OCI-LY7 (cell line): ENCODE results near the gene FAM120A. TPM values are rescaled to one million over a fixed set of nuclear protein-coding genes. Genes with fewer than 3 reads are reported as not detected.

Experiments
- BruUV-seq: library from RNA; stranded (reverse); fragments of 400-500 nt; replicated peaks from 2 replicates; lab custom pipeline; 2021; lab: Mats Ljungman, UMichigan
- CTCF ChIA-PET: fragments of 300-600 bp; sonication (Branson Sonifier 250); formaldehyde crosslinking; loops from one replicate; lab custom pipeline; 2022; ENCODE audit warnings: antibody characterized with exemption; ENCODE audit not compliant: unreplicated experiment; lab: Charles Lee
- POLR2A ChIA-PET: fragments of 300-600 bp; sonication (Branson Sonifier 250); formaldehyde crosslinking; loops from one replicate; lab custom pipeline; 2022; ENCODE audit warnings: antibody characterized with exemption; lab: Charles Lee
- DNase-seq: peaks from one replicate; pipeline ENCODE4 v3.0.0-alpha.2; 2015; ENCODE audit warnings: low spot score
- H2AFZ ChIP-seq: fragments of 200-600 bp; sonication (generic), shearing (Covaris generic); 2 replicates; pipeline ENCODE4 v1.6.1; 2014; ENCODE audit warnings: mild to moderate bottlenecking, antibody characterized with exemption, low read length, moderate library complexity
- H3K27ac ChIP-seq: fragments of 200-600 bp; sonication (generic); 2 replicates; pipeline ENCODE4 v1.5.1; 2014; ENCODE audit warnings: mixed run types, low read depth, mild to moderate bottlenecking, moderate library complexity, low read length, inconsistent platforms; ENCODE audit not compliant: poor library complexity, severe bottlenecking
- H3K36me3 ChIP-seq: fragments of 200-600 bp; sonication (generic); 2 replicates; pipeline ENCODE4 v1.6.1; 2014; ENCODE audit warnings: mild to moderate bottlenecking, antibody characterized with exemption, low read length, moderate library complexity, mixed read lengths; ENCODE audit not compliant: insufficient read depth
- H3K4me1 ChIP-seq: fragments of 200-600 bp; sonication (generic); 2 replicates; pipeline ENCODE4 v1.5.1; 2014; ENCODE audit warnings: mild to moderate bottlenecking, low read length; ENCODE audit not compliant: insufficient read depth, poor library complexity, severe bottlenecking
- H3K4me2 ChIP-seq: fragments of 200-600 bp; sonication (generic); 2 replicates; pipeline ENCODE4 v1.6.1; 2014; ENCODE audit warnings: mild to moderate bottlenecking, low read length
- H3K4me3 ChIP-seq: fragments of 200-600 bp; sonication (generic); 2 replicates; pipeline ENCODE4 v1.5.1; 2014; ENCODE audit warnings: mild to moderate bottlenecking, low read depth, low read length; ENCODE audit not compliant: poor library complexity, severe bottlenecking
- H3K79me2 ChIP-seq: fragments of 200-600 bp; sonication (generic); 2 replicates; pipeline ENCODE4 v1.6.1; 2016; ENCODE audit warnings: low read depth, mild to moderate bottlenecking, low read length, moderate library complexity, mixed read lengths; ENCODE audit not compliant: insufficient read depth
- H3K9me2 ChIP-seq: fragments of 200-600 bp; sonication (generic); 2 replicates; pipeline ENCODE4 v1.6.1; 2016; ENCODE audit warnings: mild to moderate bottlenecking, low read length, mixed read lengths; ENCODE audit not compliant: insufficient read depth
- H3K9me3 ChIP-seq: fragments of 200-600 bp; sonication (generic); 2 replicates; pipeline ENCODE4 v1.6.1; 2014; ENCODE audit warnings: mild to moderate bottlenecking, mixed run types, low read length, mixed read lengths
- H4K20me1 ChIP-seq: fragments of 200-600 bp; sonication (generic); 2 replicates; pipeline ENCODE4 v1.6.1; 2014; ENCODE audit warnings: mild to moderate bottlenecking, antibody characterized with exemption, low read length, moderate library complexity, mixed read lengths; ENCODE audit not compliant: insufficient read depth
- EZH2phosphoT487 ChIP-seq: fragments of 200-600 bp; sonication (generic); IDR thresholded peaks from 2 replicates; pipeline ENCODE4 v1.6.1; 2018; ENCODE audit warnings: low read depth, borderline replicate concordance, mild to moderate bottlenecking, mixed run types, antibody characterized with exemption, low read length, moderate library complexity, mixed read lengths
- intact Hi-C: fragments of 100-400 bp; cut with micrococcal nuclease; formaldehyde crosslinking; loops from one replicate; pipeline ENCODE4 v1.10.0; 2022; ENCODE audit not compliant: unreplicated experiment
- total RNA-seq, 2 experiments: library from RNA; depleted of rRNA in 1 of 2; stranded (reverse); fragments of >200 nt in 1 of 2; shearing (Covaris generic) in 1 of 2; gene quantifications; 2 replicates each; pipeline ENCODE4 v1.2.3, GENCODE V29; 2014 to 2022
- TF ChIP-seq, protein P1 (sequence below): fragments of 200-600 bp; sonication (generic); conservative IDR thresholded peaks from 2 replicates; pipeline ENCODE4 v1.5.1; 2014; ENCODE audit warnings: mild to moderate bottlenecking, antibody characterized with exemption, low read length, moderate library complexity, mixed read lengths

The FAM120A gene
- total RNA-seq, 2 experiments from 2014 or later: 81.9 to 104 TPM

DNA sequence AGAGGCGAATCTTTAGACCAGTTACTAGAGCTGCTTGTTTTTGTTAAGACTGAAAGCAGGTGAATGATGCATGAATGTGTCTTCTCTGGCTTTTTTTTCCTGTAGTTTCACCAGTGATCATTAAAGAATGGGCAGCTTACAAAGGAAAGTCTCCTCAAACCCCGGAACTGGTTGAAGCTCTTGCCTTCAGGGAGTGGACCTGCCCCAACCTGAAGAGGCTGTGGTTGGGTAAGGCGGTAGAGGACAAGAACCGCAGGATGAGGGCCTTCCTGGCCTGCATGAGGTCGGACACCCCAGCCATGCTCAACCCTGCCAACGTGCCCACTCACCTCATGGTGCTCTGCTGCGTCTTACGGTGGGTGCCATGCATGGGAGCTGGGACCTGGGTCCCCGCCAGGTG, 91.6 kb downstream of the FAM120A start:
- BruUV-seq: no TSS peak
- Histone ChIP-seq H3K36me3 (peaks cover 88% of the 10 kb centered on the region), H3K79me2 (no peaks in the 10 kb centered on the region), H3K4me3 (no peak overlapping the region), H3K9me3 (no peaks in the 10 kb centered on the region), H2AFZ (no peak overlapping the region), H3K4me1 (no peaks in the 10 kb centered on the region), H3K4me2 (no peak overlapping the region), H4K20me1 (no peaks in the 10 kb centered on the region), H3K27ac (no peak overlapping the region), H3K9me2 (no peaks in the 10 kb centered on the region)
- CTCF ChIA-PET: interaction anchor here (0.9 kb wide), 1 partner anchor 78 kb away, joined by 3 read pairs; no protein-coding TSS in a partner anchor
- POLR2A ChIA-PET: no interaction called here
- DNase-seq: no peak
- TF ChIP-seq, protein P1, sequence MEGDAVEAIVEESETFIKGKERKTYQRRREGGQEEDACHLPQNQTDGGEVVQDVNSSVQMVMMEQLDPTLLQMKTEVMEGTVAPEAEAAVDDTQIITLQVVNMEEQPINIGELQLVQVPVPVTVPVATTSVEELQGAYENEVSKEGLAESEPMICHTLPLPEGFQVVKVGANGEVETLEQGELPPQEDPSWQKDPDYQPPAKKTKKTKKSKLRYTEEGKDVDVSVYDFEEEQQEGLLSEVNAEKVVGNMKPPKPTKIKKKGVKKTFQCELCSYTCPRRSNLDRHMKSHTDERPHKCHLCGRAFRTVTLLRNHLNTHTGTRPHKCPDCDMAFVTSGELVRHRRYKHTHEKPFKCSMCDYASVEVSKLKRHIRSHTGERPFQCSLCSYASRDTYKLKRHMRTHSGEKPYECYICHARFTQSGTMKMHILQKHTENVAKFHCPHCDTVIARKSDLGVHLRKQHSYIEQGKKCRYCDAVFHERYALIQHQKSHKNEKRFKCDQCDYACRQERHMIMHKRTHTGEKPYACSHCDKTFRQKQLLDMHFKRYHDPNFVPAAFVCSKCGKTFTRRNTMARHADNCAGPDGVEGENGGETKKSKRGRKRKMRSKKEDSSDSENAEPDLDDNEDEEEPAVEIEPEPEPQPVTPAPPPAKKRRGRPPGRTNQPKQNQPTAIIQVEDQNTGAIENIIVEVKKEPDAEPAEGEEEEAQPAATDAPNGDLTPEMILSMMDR: no peak
- no peak for TF ChIP-seq EZH2phosphoT487
- intact Hi-C loops: no loop called here

DNA sequence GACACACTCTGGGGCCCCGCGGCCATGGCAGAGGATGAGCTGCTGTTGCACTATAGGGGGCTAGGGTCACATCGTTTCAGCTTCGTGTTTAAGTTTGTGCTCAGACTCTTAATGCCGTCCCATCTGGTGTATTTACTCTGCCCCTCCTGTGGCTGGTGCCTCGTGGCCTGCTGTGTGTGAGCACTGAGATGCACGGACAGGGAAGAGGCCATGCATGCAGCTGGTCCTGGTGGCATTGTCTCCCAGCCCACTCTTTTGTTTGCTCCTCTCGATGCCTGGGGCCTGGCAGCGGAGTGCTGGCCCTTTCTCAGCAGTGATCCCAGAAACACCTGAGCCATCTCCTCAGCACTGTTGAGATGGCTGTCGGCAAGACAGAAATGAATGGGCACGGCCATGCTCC, 94.9 kb downstream of the FAM120A start:
- TF ChIP-seq, protein P1: no peak
- ChIA-PET POLR2A (interaction anchor here (0.6 to 0.7 kb wide), 2 partner anchors 20 to 74 kb away, joined by 3 to 6 read pairs; no protein-coding TSS in a partner anchor), CTCF (no interaction called here)
- no peak overlapping the region for H3K4me3 ChIP-seq
- BruUV-seq: no TSS peak
- no peaks in the 10 kb centered on the region for H3K9me3 ChIP-seq
- H3K79me2 ChIP-seq: no peaks in the 10 kb centered on the region
- no peaks in the 10 kb centered on the region for H3K4me1 ChIP-seq
- H3K9me2 ChIP-seq: no peaks in the 10 kb centered on the region
- H2AFZ ChIP-seq: no peak overlapping the region
- H3K27ac ChIP-seq: no peak overlapping the region
- no peak for DNase-seq
- H4K20me1 ChIP-seq: no peaks in the 10 kb centered on the region
- peaks cover 87% of the 10 kb centered on the region for H3K36me3 ChIP-seq
- no peak overlapping the region for H3K4me2 ChIP-seq
- intact Hi-C loops: no loop called here

DNA sequence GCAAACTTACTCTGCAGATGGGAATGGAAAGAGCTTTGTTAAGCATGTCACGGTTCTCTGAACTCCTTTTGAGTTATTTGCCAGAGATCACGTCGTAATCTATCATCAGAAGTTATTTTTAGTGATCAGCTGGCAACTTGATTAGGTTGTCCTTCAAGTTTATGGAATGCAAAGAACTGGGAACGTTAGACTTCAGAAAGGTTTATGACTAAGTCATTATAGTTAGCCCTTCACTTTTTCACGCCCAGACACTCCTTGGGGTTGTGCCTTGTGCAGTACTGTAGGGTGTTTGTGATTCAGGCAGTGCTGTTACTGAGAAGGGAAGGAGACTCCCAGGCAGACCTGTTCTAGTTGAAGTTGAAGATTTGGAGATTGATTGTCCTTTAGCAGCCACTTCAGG, 98.1 kb downstream of the FAM120A start:
- H3K9me2 ChIP-seq: no peaks in the 10 kb centered on the region
- POLR2A ChIA-PET: no interaction called here
- CTCF ChIA-PET: no interaction called here

More for the DNA sequence above, 98.1 kb downstream of the FAM120A start:
- intact Hi-C loops: no loop called here
- H2AFZ ChIP-seq: no peak overlapping the region
- no peak overlapping the region for H3K4me3 ChIP-seq
- no peak overlapping the region for H3K4me2 ChIP-seq
- H3K9me3 ChIP-seq: no peaks in the 10 kb centered on the region
- no peaks in the 10 kb centered on the region for H3K79me2 ChIP-seq
- BruUV-seq: no TSS peak
- DNase-seq: no peak
- peaks cover 85% of the 10 kb centered on the region for H3K36me3 ChIP-seq
- H4K20me1 ChIP-seq: no peaks in the 10 kb centered on the region
- TF ChIP-seq, protein P1: no peak
- TF ChIP-seq EZH2phosphoT487: no peak
- no peaks in the 10 kb centered on the region for H3K4me1 ChIP-seq
- H3K27ac ChIP-seq: no peak overlapping the region
